K562 (cell line): ENCODE measurements around the gene SH3D19.

Experiments
- POLR2A ChIP-seq: fragments of 450-650 bp; conservative IDR thresholded peaks from 2 replicates; pipeline ENCODE4 v1.6.1; 2016
- TF ChIP-seq, protein P1 (sequence below), 3 experiments: IDR thresholded peaks in 2 of 3; conservative IDR thresholded peaks in 1 of 3; 2 replicates each; pipeline ENCODE4 v1.5.1; 2011 to 2012; ENCODE audit warnings: low read length in 3 of 3, mild to moderate bottlenecking in 3 of 3, control low read depth in 2 of 3, improper control_type of control experiment in 1 of 3, inconsistent platforms in 1 of 3, low read depth in 1 of 3, mixed read lengths in 1 of 3, moderate library complexity in 1 of 3; ENCODE audit not compliant: insufficient read depth in 2 of 3
- TF ChIP-seq, protein P2 (sequence below): sonication (generic); formaldehyde crosslinking; IDR thresholded peaks from 2 replicates; pipeline ENCODE4 v1.8.0; 2022; ENCODE audit warnings: mild to moderate bottlenecking, missing genetic modification reagents
- TF ChIP-seq, protein P3 (sequence below), 2 experiments: fragments of 450-650 bp; IDR thresholded peaks; 2 replicates each; pipeline ENCODE4 v1.6.1; 2018; ENCODE audit warnings: mild to moderate bottlenecking in 2 of 2, low read depth in 1 of 2; ENCODE audit not compliant: partially characterized antibody in 2 of 2

DNA sequence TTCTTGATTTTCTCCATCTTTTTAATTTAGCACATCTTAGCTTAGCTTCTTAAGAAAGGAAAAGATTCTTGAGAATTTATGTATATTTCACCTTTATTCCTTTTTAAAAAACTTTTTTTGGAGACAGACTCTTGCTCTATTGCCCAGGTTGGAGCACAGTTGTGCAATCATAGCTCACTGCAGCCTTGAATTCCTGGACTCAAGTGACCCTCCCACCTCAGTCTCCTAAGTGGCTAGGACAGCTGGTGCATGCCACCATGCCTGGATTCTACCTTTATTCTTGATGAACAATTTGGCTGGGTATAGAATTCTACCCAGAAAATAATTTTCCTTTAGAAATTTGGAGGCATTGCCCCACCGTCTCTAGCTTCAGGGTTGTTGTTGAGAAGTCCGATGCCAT lies 19.5 kb upstream of the SH3D19 start:
- TF ChIP-seq, protein P1, sequence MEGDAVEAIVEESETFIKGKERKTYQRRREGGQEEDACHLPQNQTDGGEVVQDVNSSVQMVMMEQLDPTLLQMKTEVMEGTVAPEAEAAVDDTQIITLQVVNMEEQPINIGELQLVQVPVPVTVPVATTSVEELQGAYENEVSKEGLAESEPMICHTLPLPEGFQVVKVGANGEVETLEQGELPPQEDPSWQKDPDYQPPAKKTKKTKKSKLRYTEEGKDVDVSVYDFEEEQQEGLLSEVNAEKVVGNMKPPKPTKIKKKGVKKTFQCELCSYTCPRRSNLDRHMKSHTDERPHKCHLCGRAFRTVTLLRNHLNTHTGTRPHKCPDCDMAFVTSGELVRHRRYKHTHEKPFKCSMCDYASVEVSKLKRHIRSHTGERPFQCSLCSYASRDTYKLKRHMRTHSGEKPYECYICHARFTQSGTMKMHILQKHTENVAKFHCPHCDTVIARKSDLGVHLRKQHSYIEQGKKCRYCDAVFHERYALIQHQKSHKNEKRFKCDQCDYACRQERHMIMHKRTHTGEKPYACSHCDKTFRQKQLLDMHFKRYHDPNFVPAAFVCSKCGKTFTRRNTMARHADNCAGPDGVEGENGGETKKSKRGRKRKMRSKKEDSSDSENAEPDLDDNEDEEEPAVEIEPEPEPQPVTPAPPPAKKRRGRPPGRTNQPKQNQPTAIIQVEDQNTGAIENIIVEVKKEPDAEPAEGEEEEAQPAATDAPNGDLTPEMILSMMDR (IDR thresholded peaks at IDR 0.05 in 2 of 3, conservative IDR thresholded peaks at IDR 0.05 in 1 of 3; ENCODE audit: insufficient read depth in 2 of 3, low read depth in 1 of 3, low read length in 3 of 3), result no peak
- TF ChIP-seq, protein P2, sequence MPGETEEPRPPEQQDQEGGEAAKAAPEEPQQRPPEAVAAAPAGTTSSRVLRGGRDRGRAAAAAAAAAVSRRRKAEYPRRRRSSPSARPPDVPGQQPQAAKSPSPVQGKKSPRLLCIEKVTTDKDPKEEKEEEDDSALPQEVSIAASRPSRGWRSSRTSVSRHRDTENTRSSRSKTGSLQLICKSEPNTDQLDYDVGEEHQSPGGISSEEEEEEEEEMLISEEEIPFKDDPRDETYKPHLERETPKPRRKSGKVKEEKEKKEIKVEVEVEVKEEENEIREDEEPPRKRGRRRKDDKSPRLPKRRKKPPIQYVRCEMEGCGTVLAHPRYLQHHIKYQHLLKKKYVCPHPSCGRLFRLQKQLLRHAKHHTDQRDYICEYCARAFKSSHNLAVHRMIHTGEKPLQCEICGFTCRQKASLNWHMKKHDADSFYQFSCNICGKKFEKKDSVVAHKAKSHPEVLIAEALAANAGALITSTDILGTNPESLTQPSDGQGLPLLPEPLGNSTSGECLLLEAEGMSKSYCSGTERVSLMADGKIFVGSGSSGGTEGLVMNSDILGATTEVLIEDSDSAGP (CRISPR knock-in tag), result no peak
- no peak for TF ChIP-seq POLR2A
- TF ChIP-seq, protein P3, sequence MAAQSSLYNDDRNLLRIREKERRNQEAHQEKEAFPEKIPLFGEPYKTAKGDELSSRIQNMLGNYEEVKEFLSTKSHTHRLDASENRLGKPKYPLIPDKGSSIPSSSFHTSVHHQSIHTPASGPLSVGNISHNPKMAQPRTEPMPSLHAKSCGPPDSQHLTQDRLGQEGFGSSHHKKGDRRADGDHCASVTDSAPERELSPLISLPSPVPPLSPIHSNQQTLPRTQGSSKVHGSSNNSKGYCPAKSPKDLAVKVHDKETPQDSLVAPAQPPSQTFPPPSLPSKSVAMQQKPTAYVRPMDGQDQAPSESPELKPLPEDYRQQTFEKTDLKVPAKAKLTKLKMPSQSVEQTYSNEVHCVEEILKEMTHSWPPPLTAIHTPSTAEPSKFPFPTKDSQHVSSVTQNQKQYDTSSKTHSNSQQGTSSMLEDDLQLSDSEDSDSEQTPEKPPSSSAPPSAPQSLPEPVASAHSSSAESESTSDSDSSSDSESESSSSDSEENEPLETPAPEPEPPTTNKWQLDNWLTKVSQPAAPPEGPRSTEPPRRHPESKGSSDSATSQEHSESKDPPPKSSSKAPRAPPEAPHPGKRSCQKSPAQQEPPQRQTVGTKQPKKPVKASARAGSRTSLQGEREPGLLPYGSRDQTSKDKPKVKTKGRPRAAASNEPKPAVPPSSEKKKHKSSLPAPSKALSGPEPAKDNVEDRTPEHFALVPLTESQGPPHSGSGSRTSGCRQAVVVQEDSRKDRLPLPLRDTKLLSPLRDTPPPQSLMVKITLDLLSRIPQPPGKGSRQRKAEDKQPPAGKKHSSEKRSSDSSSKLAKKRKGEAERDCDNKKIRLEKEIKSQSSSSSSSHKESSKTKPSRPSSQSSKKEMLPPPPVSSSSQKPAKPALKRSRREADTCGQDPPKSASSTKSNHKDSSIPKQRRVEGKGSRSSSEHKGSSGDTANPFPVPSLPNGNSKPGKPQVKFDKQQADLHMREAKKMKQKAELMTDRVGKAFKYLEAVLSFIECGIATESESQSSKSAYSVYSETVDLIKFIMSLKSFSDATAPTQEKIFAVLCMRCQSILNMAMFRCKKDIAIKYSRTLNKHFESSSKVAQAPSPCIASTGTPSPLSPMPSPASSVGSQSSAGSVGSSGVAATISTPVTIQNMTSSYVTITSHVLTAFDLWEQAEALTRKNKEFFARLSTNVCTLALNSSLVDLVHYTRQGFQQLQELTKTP (IDR thresholded peaks at IDR 0.05; ENCODE audit: low read depth in 1 of 2, partially characterized antibody in 2 of 2), result no peak
